Right lobe of liver (tissue), 4 donors: ENCODE data around the gene CT47C1.

Experiments used
- POLR2A ChIP-seq: fragments of 450-650 bp; IDR thresholded peaks from one replicate; pipeline ENCODE4 v1.6.1; 2017; ENCODE audit warnings: antibody characterized with exemption, mild to moderate bottlenecking
- TF ChIP-seq, protein P1 (sequence below), 4 donors: fragments of 200-600 bp in 3 of 4; fragments of 450-650 bp in 1 of 4; IDR thresholded peaks; one replicate each; pipeline versions ENCODE4 v1.5.1 to v1.8.0; 2016 to 2022; ENCODE audit warnings: antibody characterized with exemption in 4 of 4, mild to moderate bottlenecking in 2 of 4
- donor health status: DM: no; HTN: no; CAD: no.
- donor health status: DM: no; HTN: no; CAD: no.
- donor health status: DM: no; HTN: yes; CAD: no.

DNA sequence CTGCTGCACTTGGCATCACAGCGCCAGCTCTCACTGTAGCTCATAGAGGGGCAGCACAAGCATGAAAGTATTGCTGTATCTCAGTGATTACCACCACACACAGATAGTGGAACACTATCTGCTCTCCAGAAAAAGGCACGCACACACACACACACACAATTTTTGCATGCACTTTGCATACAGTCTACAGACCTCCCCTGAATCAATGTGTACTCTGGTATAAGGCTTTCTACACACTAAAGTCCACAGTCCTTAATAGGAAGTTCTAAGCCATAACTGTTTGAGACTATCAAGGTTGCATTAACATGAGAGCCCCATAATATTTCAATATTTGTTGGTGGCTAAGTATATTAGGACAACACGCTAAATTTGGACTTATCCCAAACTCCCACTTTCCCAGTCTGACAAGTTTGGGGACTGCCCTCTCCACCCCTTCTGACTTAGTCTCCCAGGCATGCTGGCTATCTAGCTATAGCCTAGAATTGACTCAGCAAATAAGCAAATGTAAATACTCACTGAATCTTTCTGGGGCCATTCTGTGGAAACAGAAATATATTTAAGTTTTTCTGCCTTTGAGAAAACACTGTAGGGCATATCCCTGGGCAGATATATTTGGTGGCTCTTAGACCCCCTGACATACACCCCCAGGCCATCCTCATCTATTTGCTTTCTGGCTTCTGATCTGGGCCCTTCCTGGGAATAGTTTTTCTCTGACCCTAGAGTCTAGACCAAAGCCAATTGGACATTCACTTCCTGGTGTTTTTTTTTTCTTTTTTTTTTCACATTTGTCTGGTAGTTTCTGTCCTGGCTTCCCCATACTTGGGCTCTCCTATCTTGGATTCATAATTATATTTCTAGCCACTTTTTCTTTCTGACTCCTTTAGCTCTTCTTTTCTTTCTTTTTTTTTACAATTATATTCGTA, 36.4 kb upstream of the CT47C1 start:
- TF ChIP-seq POLR2A: no peak
- TF ChIP-seq, protein P1, sequence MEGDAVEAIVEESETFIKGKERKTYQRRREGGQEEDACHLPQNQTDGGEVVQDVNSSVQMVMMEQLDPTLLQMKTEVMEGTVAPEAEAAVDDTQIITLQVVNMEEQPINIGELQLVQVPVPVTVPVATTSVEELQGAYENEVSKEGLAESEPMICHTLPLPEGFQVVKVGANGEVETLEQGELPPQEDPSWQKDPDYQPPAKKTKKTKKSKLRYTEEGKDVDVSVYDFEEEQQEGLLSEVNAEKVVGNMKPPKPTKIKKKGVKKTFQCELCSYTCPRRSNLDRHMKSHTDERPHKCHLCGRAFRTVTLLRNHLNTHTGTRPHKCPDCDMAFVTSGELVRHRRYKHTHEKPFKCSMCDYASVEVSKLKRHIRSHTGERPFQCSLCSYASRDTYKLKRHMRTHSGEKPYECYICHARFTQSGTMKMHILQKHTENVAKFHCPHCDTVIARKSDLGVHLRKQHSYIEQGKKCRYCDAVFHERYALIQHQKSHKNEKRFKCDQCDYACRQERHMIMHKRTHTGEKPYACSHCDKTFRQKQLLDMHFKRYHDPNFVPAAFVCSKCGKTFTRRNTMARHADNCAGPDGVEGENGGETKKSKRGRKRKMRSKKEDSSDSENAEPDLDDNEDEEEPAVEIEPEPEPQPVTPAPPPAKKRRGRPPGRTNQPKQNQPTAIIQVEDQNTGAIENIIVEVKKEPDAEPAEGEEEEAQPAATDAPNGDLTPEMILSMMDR (IDR thresholded peaks at IDR 0.05): no peak
